HEK293 (cell line): ENCODE results near the gene AK9.

Experiments used
- EGR2 ChIP-seq: fragments of 450-650 bp; formaldehyde crosslinking; IDR thresholded peaks from 2 replicates; pipeline ENCODE4 v1.5.1; 2016; ENCODE audit warnings: low read depth, missing biosample characterization, missing genetic modification characterization
- KLF17 ChIP-seq: fragments of 450-650 bp; formaldehyde crosslinking; IDR thresholded peaks from 2 replicates; pipeline ENCODE4 v1.5.1; 2016; ENCODE audit warnings: missing biosample characterization, missing genetic modification characterization
- OVOL3 ChIP-seq: fragments of 450-650 bp; formaldehyde crosslinking; IDR thresholded peaks from 2 replicates; pipeline ENCODE4 v1.5.1; 2016; ENCODE audit warnings: missing biosample characterization, missing genetic modification characterization
- PBX3 ChIP-seq: sonication (generic); formaldehyde crosslinking; IDR thresholded peaks from 2 replicates; pipeline ENCODE4 v1.8.1; 2022; ENCODE audit warnings: mild to moderate bottlenecking, moderate library complexity, missing genetic modification reagents
- PRDM1 ChIP-seq: fragments of 450-650 bp; formaldehyde crosslinking; IDR thresholded peaks from 2 replicates; pipeline ENCODE4; 2016; ENCODE audit warnings: missing biosample characterization, missing genetic modification characterization
- REPIN1 ChIP-seq: fragments of 450-650 bp; formaldehyde crosslinking; IDR thresholded peaks from 2 replicates; pipeline ENCODE4 v1.5.1; 2017; ENCODE audit warnings: missing biosample characterization, missing genetic modification characterization, low read depth
- REST ChIP-seq: fragments of 450-650 bp; formaldehyde crosslinking; IDR thresholded peaks from 2 replicates; pipeline ENCODE4 v1.5.1; 2016; ENCODE audit warnings: missing biosample characterization, missing genetic modification characterization
- ZBTB10 ChIP-seq: fragments of 450-650 bp; formaldehyde crosslinking; IDR thresholded peaks from 2 replicates; pipeline ENCODE4 v1.5.1; 2016; ENCODE audit warnings: missing biosample characterization, missing genetic modification characterization
- ZFHX2 ChIP-seq: fragments of 450-650 bp; formaldehyde crosslinking; conservative IDR thresholded peaks from 2 replicates; pipeline ENCODE4 v1.5.1; 2016; ENCODE audit warnings: missing biosample characterization, missing genetic modification characterization
- ZFP37 ChIP-seq: fragments of 450-650 bp; formaldehyde crosslinking; IDR thresholded peaks from 2 replicates; pipeline ENCODE4 v1.5.1; 2016; ENCODE audit warnings: missing biosample characterization, missing genetic modification characterization
- ZIC2 ChIP-seq: fragments of 450-650 bp; formaldehyde crosslinking; IDR thresholded peaks from 2 replicates; pipeline ENCODE4 v1.5.1; 2016; ENCODE audit warnings: missing biosample characterization, missing genetic modification characterization
- ZNF221 ChIP-seq: fragments of 450-650 bp; formaldehyde crosslinking; IDR thresholded peaks from 2 replicates; pipeline ENCODE4 v1.5.1; 2017; ENCODE audit warnings: missing biosample characterization, missing genetic modification characterization, borderline replicate concordance
- ZNF266 ChIP-seq: fragments of 450-650 bp; formaldehyde crosslinking; IDR thresholded peaks from 2 replicates; pipeline ENCODE4 v1.5.1; 2016; ENCODE audit warnings: missing biosample characterization, missing genetic modification characterization, low read depth
- ZNF510 ChIP-seq: fragments of 450-650 bp; formaldehyde crosslinking; IDR thresholded peaks from 2 replicates; pipeline ENCODE4 v1.5.1; 2018; ENCODE audit warnings: mild to moderate bottlenecking, missing genetic modification characterization, missing biosample characterization; ENCODE audit not compliant: insufficient replicate concordance
- ZNF548 ChIP-seq: fragments of 450-650 bp; formaldehyde crosslinking; IDR thresholded peaks from 2 replicates; pipeline ENCODE4 v1.5.1; 2016; ENCODE audit warnings: missing biosample characterization, missing genetic modification characterization
- ZNF555 ChIP-seq: fragments of 450-650 bp; formaldehyde crosslinking; conservative IDR thresholded peaks from 2 replicates; pipeline ENCODE4 v1.5.1; 2017; ENCODE audit warnings: missing biosample characterization, mild to moderate bottlenecking, missing genetic modification characterization, inconsistent platforms
- ZNF585B ChIP-seq: fragments of 450-650 bp; formaldehyde crosslinking; IDR thresholded peaks from 2 replicates; pipeline ENCODE4 v1.5.1; 2016; ENCODE audit warnings: missing biosample characterization, missing genetic modification characterization
- ZNF623 ChIP-seq: fragments of 450-650 bp; formaldehyde crosslinking; IDR thresholded peaks from 2 replicates; pipeline ENCODE4 v1.5.1; 2016; ENCODE audit warnings: missing biosample characterization, missing genetic modification characterization
- ZNF624 ChIP-seq: fragments of 450-650 bp; formaldehyde crosslinking; IDR thresholded peaks from 2 replicates; pipeline ENCODE4 v1.5.1; 2017; ENCODE audit warnings: missing biosample characterization, missing genetic modification characterization
- ZNF704 ChIP-seq: fragments of 450-650 bp; formaldehyde crosslinking; IDR thresholded peaks from 2 replicates; pipeline ENCODE4 v1.5.1; 2016; ENCODE audit warnings: missing biosample characterization, missing genetic modification characterization
- ZNF768 ChIP-seq: fragments of 450-650 bp; formaldehyde crosslinking; IDR thresholded peaks from 2 replicates; pipeline ENCODE4 v1.5.1; 2018; ENCODE audit warnings: missing biosample characterization, mild to moderate bottlenecking, missing genetic modification characterization
- ZNF837 ChIP-seq: fragments of 450-650 bp; formaldehyde crosslinking; IDR thresholded peaks from 2 replicates; pipeline ENCODE4 v1.5.1; 2016; ENCODE audit warnings: missing biosample characterization, missing genetic modification characterization
- TF ChIP-seq, protein P1 (sequence below): fragments of 450-650 bp; formaldehyde crosslinking; IDR thresholded peaks from 2 replicates; pipeline ENCODE4 v1.5.1; 2016; ENCODE audit warnings: missing biosample characterization, missing genetic modification characterization
- TF ChIP-seq, protein P2 (sequence below): fragments of 450-650 bp; formaldehyde crosslinking; IDR thresholded peaks from 2 replicates; pipeline ENCODE4 v1.5.1; 2016; ENCODE audit warnings: missing biosample characterization, missing genetic modification characterization
- TF ChIP-seq, protein P3 (sequence below): fragments of 450-650 bp; formaldehyde crosslinking; IDR thresholded peaks from 2 replicates; pipeline ENCODE4 v1.5.1; 2016; ENCODE audit warnings: missing biosample characterization, missing genetic modification characterization, borderline replicate concordance

AK9 gene

GRCh38 chr6:109455437-109456110 is 235.4 kb downstream of the AK9 start, which contains the start of gene MICAL1 (continued):
- TF ChIP-seq KLF17 (tag by site-specific recombination) (peak; percentile 33), ZBTB10 (tag by site-specific recombination) (peak; percentile 94), ZNF548 (tag by site-specific recombination) (no peak), PRDM1 (peak; percentile 53), ZNF585B (tag by site-specific recombination) (no peak), EGR2 (tag by site-specific recombination) (peak; percentile 62), ZNF624 (tag by site-specific recombination) (no peak), ZNF704 (tag by site-specific recombination) (no peak), ZNF266 (tag by site-specific recombination) (no peak), REST (tag by site-specific recombination) (peak; percentile 44; the same call in 1 of the 2 replicates), ZIC2 (tag by site-specific recombination) (peak; percentile 61), ZFP37 (tag by site-specific recombination) (0 out of 2 replicates have a peak, but pooled peaks have one; percentile 22), ZNF623 (no peak), REPIN1 (tag by site-specific recombination) (peak; percentile 57; the same call in 1 of the 2 replicates), ZNF768 (tag by site-specific recombination) (no peak), ZNF221 (tag by site-specific recombination) (no peak), OVOL3 (tag by site-specific recombination) (no peak), PBX3 (CRISPR knock-in tag) (peak; percentile 77; the same call in 1 of the 2 replicates), ZNF837 (tag by site-specific recombination) (no peak), ZFHX2 (no peak), ZNF555 (tag by site-specific recombination) (no peak), ZNF510 (no peak)
- TF ChIP-seq, protein P1, sequence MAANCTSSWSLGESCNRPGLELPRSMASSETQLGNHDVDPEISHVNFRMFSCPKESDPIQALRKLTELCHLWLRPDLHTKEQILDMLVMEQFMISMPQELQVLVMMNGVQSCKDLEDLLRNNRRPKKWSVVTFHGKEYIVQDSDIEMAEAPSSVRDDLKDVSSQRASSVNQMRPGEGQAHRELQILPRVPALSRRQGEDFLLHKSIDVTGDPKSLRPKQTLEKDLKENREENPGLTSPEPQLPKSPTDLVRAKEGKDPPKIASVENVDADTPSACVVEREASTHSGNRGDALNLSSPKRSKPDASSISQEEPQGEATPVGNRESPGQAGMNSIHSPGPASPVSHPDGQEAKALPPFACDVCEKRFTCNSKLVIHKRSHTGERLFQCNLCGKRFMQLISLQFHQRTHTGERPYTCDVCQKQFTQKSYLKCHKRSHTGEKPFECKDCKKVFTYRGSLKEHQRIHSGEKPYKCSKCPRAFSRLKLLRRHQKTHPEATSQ (tag by site-specific recombination), result peak; percentile 52
- TF ChIP-seq, protein P2, sequence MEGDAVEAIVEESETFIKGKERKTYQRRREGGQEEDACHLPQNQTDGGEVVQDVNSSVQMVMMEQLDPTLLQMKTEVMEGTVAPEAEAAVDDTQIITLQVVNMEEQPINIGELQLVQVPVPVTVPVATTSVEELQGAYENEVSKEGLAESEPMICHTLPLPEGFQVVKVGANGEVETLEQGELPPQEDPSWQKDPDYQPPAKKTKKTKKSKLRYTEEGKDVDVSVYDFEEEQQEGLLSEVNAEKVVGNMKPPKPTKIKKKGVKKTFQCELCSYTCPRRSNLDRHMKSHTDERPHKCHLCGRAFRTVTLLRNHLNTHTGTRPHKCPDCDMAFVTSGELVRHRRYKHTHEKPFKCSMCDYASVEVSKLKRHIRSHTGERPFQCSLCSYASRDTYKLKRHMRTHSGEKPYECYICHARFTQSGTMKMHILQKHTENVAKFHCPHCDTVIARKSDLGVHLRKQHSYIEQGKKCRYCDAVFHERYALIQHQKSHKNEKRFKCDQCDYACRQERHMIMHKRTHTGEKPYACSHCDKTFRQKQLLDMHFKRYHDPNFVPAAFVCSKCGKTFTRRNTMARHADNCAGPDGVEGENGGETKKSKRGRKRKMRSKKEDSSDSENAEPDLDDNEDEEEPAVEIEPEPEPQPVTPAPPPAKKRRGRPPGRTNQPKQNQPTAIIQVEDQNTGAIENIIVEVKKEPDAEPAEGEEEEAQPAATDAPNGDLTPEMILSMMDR (tag by site-specific recombination), result peak; percentile 97
- TF ChIP-seq, protein P3, sequence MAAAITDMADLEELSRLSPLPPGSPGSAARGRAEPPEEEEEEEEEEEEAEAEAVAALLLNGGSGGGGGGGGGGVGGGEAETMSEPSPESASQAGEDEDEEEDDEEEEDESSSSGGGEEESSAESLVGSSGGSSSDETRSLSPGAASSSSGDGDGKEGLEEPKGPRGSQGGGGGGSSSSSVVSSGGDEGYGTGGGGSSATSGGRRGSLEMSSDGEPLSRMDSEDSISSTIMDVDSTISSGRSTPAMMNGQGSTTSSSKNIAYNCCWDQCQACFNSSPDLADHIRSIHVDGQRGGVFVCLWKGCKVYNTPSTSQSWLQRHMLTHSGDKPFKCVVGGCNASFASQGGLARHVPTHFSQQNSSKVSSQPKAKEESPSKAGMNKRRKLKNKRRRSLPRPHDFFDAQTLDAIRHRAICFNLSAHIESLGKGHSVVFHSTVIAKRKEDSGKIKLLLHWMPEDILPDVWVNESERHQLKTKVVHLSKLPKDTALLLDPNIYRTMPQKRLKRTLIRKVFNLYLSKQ (tag by site-specific recombination), result no peak
